NCI-H226 (cell line): ENCODE measurements around the gene RBM11.

ENCODE experiments used
- DNase-seq: peaks from one replicate; pipeline ENCODE4 v3.0.0-alpha.2; 2015

Gene RBM11

GRCh38 chr21:14271641-14272040 is 55.7 kb downstream of the RBM11 start:
- DNase-seq, result no peak

GRCh38 chr21:14273736-14274538 is 58.0 kb downstream of the RBM11 start:
- DNase-seq, result no peak

DNA sequence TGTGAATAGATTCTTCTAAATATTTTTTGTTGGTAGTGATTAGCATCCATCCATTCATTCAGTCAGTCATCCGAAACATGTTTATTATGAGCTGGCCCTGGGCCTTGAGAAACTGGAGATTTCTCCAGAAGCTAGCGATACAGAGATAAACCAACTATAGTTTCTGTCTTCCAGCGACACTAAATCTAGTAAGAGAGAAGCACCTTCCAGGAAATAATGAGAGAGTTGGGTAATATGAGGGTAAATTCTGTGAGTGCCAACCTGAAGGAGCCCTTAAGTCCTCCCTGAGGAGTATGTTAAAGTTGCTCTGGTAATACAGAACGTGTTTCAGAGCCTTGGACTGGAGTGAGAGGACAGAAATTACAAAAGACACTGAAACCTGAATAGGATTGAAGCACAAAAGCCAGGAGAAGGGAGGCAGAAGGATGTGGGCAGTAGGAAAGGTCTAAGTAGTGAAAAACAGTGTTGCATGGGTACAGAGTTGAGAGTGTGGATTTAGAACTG is 59.8 kb downstream of the RBM11 start:
- no peak for DNase-seq
